BJ (cell line): ENCODE measurements around the gene CUL4A. TPM values are rescaled to one million over a fixed set of nuclear protein-coding genes. Genes with fewer than 3 reads are reported as not detected.

Experiments
- CTCF ChIA-PET: fragments of 350-600 bp; formaldehyde crosslinking; extraction: SDS; loops from one replicate; lab custom pipeline; 2021; ENCODE audit warnings: antibody characterized with exemption, inconsistent platforms; lab: Yijun Ruan, JAX
- POLR2A ChIA-PET: fragments of 300-600 bp; sonication (Branson Sonifier 250); formaldehyde crosslinking; extraction: SDS; loops from one replicate; lab custom pipeline; 2021; ENCODE audit warnings: antibody characterized with exemption; lab: Charles Lee
- DNase-seq: peaks from one replicate; pipeline ENCODE4 v3.0.0-alpha.2; 2011; ENCODE audit warnings: low read depth
- H3K27me3 ChIP-seq: 2 replicates; pipeline ENCODE4 v1.6.0; 2011; ENCODE audit warnings: low read length; ENCODE audit not compliant: control insufficient read depth, insufficient read depth
- H3K36me3 ChIP-seq: 2 replicates; pipeline ENCODE4 v1.5.1; 2011; ENCODE audit warnings: low read length; ENCODE audit not compliant: control insufficient read depth, insufficient read depth
- H3K4me3 ChIP-seq: 2 replicates; pipeline ENCODE4 v1.5.1; 2011; ENCODE audit warnings: low read depth, mild to moderate bottlenecking, control low read depth, low read length
- polyA plus RNA-seq: library from polyadenylated mRNA; depleted of rRNA; stranded (reverse); fragments of >200 nt; gene quantifications from 2 replicates; pipeline ENCODE4 v1.2.3, GENCODE V29; 2011
- TF ChIP-seq, protein P1 (sequence below): IDR thresholded peaks from 2 replicates; pipeline ENCODE4 v1.5.1; 2011; ENCODE audit warnings: low read depth, mild to moderate bottlenecking, control low read depth, inconsistent platforms, low read length, moderate library complexity; ENCODE audit not compliant: insufficient read depth

Gene CUL4A
- polyA plus RNA-seq, 1 experiment: 67.1 TPM

DNA sequence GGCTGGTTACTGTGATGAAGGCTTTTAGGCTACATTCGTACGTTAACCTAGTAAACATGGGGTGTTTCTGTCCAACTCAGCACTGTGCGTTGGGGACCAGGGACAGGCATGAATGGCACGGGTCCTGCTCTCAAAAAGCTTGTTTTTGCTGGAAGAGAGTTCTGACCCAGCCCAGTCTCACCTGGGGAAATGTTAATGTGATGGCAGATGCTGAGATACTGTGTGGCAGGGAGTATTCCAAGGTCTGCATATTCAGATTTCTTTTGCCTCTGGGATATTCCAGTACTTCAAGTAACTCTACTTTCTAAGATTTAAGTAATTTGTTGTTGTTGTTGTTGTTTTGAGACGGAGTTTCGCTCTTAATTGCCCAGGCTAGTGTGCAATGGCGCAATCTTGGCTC, 13.7 kb downstream of the CUL4A start:
- ChIA-PET POLR2A (no interaction called here), CTCF (interaction anchor here (1.2 kb wide), 1 partner anchor 186 kb away, joined by 5 read pairs; no protein-coding TSS in a partner anchor)
- TF ChIP-seq, protein P1, sequence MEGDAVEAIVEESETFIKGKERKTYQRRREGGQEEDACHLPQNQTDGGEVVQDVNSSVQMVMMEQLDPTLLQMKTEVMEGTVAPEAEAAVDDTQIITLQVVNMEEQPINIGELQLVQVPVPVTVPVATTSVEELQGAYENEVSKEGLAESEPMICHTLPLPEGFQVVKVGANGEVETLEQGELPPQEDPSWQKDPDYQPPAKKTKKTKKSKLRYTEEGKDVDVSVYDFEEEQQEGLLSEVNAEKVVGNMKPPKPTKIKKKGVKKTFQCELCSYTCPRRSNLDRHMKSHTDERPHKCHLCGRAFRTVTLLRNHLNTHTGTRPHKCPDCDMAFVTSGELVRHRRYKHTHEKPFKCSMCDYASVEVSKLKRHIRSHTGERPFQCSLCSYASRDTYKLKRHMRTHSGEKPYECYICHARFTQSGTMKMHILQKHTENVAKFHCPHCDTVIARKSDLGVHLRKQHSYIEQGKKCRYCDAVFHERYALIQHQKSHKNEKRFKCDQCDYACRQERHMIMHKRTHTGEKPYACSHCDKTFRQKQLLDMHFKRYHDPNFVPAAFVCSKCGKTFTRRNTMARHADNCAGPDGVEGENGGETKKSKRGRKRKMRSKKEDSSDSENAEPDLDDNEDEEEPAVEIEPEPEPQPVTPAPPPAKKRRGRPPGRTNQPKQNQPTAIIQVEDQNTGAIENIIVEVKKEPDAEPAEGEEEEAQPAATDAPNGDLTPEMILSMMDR: no peak
- Histone ChIP-seq H3K36me3 (peaks cover 25% of the 10 kb centered on the region), H3K27me3 (no peaks in the 10 kb centered on the region), H3K4me3 (no peak overlapping the region)
- no peak for DNase-seq

DNA sequence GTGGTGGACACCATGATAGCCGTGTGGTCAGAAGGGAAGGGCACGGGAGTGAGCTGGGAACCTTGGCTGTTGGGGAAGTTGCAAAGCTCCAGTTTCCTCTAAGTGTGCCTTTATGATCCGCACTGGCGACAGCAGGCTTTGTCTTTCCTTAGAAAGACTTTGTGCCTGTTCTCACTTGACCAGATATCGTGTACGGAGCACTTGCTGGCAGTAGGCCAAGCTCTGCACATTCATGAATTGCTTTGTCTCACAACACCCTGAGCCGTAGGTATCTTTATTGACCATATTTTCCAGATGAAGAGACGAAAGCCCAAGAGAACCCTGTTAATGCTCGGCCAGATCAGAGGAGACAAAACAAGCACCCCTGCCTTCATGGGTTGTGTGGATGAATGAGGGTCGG, 15.1 kb downstream of the CUL4A start:
- Histone ChIP-seq H3K27me3 (no peaks in the 10 kb centered on the region), H3K36me3 (peaks cover 26% of the 10 kb centered on the region), H3K4me3 (no peak overlapping the region)
- CTCF ChIA-PET: interaction anchor here (1.2 kb wide), 1 partner anchor 187 kb away, joined by 5 read pairs; no protein-coding TSS in a partner anchor
- DNase-seq: no peak
- POLR2A ChIA-PET: no interaction called here
- TF ChIP-seq, protein P1: no peak

DNA sequence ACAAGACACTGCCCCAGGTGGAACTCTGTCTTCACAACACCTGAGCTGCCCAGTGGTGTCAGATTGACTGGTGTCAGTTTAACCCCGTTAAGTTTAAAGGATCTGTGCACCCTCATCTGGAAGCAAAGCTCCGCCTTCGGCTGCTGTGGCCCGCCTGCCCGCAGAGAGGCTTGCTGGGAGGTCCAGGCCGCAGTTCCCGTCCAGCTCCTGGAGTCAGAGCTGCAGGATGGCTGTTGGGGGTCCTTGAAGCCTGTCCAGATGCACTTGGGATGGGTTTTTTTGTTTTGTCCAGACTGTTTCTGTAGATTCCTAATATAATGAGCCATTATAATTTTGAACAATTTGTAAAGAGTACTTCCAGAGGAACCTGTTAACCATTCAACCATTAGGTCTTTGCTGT, 16.1 kb downstream of the CUL4A start:
- TF ChIP-seq, protein P1: no peak
- DNase-seq: no peak
- ChIA-PET POLR2A (no interaction called here), CTCF (interaction anchor here (0.8 kb wide), 1 partner anchor 13 kb away, joined by 5 read pairs; no protein-coding TSS in a partner anchor)
- no peak overlapping the region for H3K4me3 ChIP-seq
- peaks cover 28% of the 10 kb centered on the region for H3K36me3 ChIP-seq
- H3K27me3 ChIP-seq: no peaks in the 10 kb centered on the region

DNA sequence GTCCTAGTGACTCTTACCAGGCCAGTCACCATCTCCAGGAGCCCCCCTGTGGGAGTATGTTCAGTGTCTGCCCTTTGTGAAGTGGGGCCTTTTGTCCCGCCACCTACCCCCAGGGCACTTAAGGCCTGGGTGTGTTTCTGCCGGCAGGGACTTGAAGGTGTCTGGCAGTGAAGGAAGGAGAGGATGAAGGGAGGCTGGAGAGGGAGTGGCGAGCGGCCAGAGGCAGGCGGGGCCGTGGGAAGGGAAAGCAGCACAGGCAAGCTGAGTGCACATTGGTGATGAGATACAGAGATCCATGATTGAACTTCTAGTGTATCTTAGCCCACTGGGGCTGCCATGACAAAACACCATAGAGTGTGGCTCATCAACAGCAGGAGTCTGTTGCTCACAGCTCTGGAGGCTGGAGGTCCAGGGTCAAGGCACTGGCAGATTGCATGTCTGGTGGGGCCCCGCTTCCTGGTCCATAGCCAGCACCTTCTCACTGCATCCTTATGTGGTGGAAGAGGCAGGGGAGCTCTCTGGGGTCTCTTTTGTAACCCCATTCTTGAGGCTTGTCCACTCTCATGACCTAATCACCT, 17.5 kb downstream of the CUL4A start:
- Histone ChIP-seq H3K27me3 (no peaks in the 10 kb centered on the region), H3K4me3 (no peak overlapping the region), H3K36me3 (peaks cover 26% of the 10 kb centered on the region)
- ChIA-PET CTCF (interaction anchor here (0.7 to 1.3 kb wide), 2 partner anchors 12 to 20 kb away, joined by 3 read pairs; no protein-coding TSS in a partner anchor), POLR2A (no interaction called here)
- TF ChIP-seq, protein P1: no peak
- DNase-seq: no peak

GRCh38 chr13:113229161-113229560, 19.7 kb downstream of the CUL4A start:
- H3K36me3 ChIP-seq: peaks cover 21% of the 10 kb centered on the region
- DNase-seq: no peak
- H3K27me3 ChIP-seq: no peaks in the 10 kb centered on the region
- TF ChIP-seq, protein P1: no peak
- no peak overlapping the region for H3K4me3 ChIP-seq
- ChIA-PET CTCF (interaction anchor here (0.6 kb wide), 1 partner anchor 199 kb away, joined by 3 read pairs; no protein-coding TSS in a partner anchor), POLR2A (no interaction called here)
